GM12801 (cell line): ENCODE measurements around the gene HMGN2.

Experiments used
- TF ChIP-seq, protein P1 (sequence below): IDR thresholded peaks from one replicate; pipeline ENCODE4 v1.5.1; 2011; ENCODE audit warnings: control low read depth; ENCODE audit not compliant: insufficient read length; ENCODE audit errors: extremely low read depth

Gene HMGN2

GRCh38 chr1:26449868-26450267 is 22.4 kb upstream of the HMGN2 start:
- TF ChIP-seq, protein P1, sequence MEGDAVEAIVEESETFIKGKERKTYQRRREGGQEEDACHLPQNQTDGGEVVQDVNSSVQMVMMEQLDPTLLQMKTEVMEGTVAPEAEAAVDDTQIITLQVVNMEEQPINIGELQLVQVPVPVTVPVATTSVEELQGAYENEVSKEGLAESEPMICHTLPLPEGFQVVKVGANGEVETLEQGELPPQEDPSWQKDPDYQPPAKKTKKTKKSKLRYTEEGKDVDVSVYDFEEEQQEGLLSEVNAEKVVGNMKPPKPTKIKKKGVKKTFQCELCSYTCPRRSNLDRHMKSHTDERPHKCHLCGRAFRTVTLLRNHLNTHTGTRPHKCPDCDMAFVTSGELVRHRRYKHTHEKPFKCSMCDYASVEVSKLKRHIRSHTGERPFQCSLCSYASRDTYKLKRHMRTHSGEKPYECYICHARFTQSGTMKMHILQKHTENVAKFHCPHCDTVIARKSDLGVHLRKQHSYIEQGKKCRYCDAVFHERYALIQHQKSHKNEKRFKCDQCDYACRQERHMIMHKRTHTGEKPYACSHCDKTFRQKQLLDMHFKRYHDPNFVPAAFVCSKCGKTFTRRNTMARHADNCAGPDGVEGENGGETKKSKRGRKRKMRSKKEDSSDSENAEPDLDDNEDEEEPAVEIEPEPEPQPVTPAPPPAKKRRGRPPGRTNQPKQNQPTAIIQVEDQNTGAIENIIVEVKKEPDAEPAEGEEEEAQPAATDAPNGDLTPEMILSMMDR, result no peak

DNA sequence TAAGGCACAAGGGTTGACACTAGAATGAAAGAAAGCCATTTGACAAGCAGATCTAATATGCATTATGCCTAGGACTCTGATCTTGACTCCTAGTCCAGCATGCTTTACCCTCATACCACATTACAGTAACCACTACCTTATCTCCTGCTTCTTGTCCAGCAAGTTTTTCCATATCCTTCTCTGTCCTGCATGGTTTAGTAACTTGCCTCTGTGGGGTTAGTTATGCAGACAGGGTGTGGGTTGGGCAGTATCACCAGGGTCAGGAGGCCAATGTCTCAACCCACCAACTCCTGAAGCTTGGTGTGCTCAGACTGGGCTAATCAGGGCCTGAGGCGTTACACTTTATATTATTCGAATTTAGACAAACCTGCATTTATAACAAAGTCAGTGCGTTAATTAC is 21.3 kb upstream of the HMGN2 start:
- TF ChIP-seq, protein P1, result no peak

DNA sequence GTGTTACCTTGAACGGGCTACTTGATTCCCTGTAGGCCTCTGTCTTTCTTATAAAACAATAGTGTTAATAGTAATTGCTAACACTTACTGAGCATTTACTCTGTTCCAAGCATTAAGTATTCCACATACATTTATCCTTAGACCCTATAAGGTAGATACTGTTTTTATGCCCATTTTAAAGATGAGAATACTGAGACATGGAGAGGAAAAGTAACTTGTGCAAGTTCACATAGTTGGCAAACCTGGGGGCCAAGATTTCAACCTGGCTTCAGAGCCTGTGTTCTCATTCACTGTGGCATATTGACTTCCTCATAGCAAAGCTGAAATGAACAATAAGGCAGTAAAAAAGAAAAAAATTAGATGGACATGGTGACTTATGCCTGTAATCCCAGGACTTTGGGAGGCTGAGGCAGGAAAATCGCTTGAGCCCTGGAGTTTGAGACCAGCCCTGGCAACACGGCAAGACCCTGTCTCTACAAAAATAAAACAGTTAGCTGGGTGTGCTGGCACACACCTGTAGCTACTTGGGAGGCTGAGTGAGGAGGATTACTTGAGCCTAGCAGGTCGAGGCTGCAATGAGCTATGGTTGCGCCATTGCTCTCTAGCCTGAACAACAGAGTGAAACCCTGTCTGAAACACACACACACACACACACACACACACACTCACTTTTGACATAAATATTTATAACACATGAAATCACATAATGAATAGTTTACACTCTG is 19.6 kb upstream of the HMGN2 start:
- TF ChIP-seq, protein P1, result no peak

GRCh38 chr1:26459148-26459547 is 13.1 kb upstream of the HMGN2 start:
- TF ChIP-seq, protein P1, result no peak

DNA sequence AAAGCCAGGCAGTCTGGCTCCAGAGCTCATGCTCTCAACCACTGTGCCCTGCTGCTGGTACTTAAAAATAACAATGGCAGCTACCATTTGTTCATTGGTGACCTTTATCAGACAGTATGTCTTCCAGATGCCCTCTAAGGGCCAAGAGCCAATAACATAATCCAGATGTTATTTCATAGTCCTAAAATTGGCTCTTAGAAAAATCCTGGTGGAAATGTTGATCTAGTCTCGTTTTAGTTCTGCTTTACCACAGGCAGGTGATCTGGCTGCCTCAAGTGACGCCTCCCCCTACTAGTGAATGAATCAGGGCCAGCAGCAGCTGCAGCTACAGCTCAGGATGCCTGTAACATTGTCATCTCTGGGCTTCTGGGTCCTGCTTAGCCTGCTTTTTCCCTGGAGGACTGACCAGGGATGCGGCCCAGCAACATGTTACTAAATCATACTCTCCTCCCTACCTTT is 12.6 kb upstream of the HMGN2 start:
- TF ChIP-seq, protein P1, result no peak

- TF ChIP-seq, protein P1, result no peak
Observed at GRCh38 chr1:26468911-26469310, 3.3 kb upstream of the HMGN2 start.

DNA sequence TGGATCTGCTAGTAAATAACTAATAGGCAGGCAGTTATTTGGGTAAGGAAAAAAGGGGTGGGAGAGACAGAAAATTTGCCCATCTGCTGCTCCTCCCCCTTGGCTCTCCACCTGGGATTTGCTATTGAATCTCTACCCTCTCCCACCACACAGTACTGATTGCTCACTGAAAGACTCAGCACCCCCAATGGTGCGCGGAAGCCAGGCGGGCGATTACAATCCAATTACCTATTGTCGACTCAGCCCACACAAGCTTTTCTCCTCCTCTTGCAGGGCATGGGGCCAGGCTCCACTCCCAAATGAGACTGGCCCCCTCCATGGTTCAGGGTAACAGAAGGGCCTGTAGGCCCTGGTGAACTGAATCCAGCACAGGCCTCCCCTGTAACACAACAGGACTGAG is 2.7 kb upstream of the HMGN2 start:
- TF ChIP-seq, protein P1, result no peak
